DMS53 (cell line): ENCODE results near the gene TBC1D16.
"Not testable (repeated sequence)": the region's sequence is repeated elsewhere in the genome, so short reads cannot be mapped to it uniquely, and the experiment has no call there.

Experiments
- DNase-seq: peaks from one replicate; lab custom pipeline; 2025; lab: John Stamatoyannopoulos, UW

TBC1D16 gene

DNA sequence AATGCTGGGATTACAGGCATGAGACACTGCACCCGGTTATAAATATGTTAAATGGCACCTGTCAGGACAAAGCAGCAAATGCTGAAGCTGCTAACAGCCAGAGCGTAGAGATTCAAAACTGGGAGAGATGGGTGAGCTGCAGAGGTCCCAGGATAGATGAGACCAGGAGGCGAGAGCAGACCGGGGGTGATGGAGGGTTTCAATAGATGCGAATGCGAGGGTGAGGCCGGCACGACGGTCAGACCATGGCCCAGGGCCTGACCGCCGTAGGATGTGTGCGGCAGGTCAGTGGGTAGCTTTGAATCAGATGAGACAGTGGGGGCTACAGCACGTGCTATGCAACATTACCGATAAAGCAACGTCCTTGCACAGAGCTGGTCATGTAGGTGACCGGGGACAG lies 15.0 kb upstream of the TBC1D16 start:
- no peak for DNase-seq

DNA sequence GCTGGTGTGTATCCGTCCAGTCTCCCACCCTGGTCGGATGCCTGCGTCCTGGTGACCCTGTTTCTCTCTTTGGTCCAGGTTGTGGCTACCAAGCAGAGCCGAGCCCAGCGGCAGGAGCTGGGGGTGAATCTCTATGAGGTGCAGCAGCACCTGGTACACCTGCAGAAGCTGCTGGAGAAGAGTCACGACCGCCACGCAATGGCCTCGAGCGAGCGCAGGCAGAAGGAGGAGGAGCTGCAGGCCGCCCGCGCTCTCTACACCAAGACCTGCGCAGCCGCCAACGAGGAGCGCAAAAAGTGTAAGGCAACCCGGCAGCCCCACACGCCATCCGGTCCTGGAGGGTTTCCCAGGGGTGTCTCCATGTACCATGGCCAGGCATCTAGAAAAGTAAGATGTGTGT lies 14.3 kb upstream of the TBC1D16 start:
- no peak for DNase-seq

DNA sequence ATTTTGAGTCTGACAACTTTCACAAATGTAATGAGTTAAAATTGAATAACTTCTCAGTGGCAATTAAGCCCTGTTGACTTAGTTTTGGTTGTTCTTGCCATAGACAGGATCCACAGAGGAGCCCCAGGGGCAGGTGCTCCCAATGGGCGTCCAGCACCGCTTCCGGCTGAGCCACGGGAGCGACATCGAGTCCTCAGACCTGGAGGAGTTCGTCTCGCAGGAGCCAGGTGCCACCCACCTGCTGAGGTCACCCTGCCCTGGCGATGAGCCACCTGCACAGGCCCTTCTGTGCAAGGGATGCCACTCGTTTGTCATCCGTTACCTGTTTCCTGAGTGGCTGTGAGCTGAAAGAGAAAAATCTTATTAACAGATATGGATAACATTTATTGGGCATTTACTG lies 11.5 kb upstream of the TBC1D16 start:
- peak; percentile 88 for DNase-seq

DNA sequence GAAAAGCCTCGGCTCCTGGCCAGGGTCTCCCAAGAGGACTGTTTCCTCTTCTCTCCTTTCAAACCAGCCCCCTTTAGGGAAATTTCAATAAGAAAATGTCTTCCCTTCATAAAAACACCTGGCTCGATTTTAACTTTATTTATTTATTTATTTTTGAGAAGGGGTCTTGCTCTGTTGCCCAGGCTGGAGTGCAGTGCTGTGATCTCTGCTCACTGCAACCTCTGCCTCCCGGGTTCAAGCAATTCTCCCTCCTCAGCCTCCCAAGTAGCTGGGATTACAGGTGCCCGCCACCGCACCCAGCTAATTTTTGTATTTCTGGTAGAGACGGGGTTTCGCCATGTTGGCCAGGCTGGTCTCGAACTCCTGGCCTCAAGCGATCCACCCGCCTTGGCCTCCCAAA lies 11.0 kb upstream of the TBC1D16 start:
- DNase-seq = not testable (repeated sequence)

DNA sequence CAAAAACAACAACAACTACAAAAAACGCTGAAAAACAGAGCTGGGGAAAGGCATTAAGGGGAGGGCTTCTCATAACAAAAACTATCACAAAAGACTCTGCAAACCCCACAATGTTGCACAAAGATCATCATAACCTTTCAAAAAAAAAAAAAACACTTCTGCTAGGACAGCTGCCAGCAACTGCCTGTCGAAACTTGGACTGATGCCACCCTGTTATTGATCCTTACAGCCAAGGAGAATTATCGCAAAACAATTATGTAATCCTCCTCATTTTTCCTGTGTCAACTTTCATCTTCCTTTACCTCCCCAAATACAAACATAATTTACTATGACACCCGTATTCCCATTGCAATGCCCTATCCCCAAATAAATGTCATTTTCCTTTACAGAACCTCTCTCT lies 10.0 kb upstream of the TBC1D16 start:
- DNase-seq = peak; percentile 61

DNA sequence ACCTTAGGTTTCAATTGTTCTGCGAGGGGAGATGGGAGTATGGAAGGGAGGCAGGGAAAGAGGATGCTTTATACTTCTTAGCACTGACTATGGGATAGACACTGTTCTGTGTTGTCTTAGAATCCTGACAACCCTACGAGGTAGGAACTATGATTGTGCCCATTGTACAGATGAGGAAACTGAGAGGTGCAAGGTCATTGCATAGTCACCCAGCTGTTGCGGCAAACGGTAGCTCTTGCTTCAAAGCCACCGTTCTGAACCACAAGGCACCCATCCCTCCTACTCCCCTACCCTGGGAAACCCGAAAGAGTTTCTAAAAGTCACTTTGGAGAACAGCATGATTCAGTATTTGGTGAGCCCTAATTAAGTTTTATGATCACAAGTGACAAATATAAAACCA lies 8.3 kb upstream of the TBC1D16 start:
- DNase-seq = no peak

DNA sequence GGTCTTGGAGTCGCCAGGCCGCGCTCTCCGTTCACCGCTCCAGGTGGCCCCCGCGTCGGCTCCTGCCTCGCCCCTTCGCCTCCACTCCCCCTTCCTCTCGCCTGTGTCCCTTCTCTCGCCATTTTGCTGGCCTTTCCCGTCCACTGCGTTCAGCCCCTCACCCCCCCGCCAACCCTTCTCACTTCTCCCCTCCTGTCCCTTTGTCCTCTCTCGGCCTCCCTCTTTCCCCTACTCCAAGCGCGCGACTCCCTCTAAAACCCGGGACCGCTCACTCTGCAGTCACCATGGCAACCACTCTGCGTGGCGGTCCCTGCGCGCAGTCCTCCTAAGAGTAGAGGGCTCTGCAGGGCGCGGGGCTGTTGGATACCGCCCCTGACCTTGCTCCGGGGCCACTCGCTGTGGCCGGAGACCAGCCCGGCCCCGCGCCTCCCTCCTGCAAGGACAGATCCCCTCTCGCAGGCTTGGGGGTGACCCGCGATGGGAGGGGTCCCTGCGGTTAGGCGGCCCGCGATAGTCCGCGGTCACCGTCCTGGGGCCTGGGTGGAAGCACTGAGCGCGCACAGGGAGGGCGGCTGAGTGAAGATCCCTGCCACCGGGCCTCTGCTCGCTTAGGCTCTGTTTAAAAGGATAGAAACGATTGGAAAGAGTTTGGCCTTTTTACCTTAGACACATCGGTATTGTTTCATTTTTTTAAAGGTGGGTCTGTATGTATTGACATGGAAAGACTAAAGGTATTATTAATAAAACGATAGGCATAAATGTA lies 1.2 kb upstream of the TBC1D16 start:
- peak; percentile 88 for DNase-seq

DNA sequence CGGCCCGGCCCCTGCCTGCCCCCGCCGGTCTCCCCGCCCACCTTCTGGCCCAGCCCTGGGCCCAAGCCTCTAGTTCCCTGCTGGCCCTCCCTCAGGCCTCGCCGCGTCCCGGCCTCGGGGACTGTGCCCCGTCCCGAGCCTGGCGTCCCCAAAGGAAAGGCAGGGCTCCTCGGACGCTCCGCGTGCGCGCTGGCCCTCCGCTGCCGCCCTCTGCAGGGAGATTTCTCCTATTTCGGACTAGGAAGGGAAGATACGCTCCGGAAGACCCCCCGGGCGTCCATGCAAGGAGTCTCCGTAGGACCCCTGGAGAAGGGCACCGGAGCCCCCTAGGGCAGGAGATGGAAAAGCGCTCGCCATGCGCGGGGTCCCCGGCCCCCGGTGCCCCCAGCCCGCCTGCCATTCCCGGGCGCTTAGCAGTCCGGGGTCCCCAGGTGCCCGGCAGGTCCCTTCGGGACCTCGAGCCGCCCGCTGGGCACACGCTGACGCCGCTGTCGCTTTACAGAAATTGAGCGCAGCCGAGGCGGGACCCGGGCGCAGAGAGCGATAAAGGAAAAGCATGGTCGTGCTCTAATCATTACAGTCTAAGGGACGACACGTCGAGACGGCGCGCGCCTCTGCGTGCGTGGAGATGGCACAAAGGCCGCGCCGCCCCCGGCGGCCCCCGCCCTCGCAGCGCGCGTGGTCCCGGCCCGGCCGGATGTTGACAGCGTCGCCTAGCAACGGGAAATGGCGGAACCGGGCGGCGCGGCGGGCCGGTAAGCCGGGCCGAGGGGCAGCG lies 454 bp upstream of the TBC1D16 start, which contains the start of gene CCDC40:
Gene CCDC40, plus strand, starts transcription at position 706 of the 778 bp plus-strand sequence. Its CDS starts 21 bp downstream, at position 727.
- DNase-seq = peak; percentile 96

DNA sequence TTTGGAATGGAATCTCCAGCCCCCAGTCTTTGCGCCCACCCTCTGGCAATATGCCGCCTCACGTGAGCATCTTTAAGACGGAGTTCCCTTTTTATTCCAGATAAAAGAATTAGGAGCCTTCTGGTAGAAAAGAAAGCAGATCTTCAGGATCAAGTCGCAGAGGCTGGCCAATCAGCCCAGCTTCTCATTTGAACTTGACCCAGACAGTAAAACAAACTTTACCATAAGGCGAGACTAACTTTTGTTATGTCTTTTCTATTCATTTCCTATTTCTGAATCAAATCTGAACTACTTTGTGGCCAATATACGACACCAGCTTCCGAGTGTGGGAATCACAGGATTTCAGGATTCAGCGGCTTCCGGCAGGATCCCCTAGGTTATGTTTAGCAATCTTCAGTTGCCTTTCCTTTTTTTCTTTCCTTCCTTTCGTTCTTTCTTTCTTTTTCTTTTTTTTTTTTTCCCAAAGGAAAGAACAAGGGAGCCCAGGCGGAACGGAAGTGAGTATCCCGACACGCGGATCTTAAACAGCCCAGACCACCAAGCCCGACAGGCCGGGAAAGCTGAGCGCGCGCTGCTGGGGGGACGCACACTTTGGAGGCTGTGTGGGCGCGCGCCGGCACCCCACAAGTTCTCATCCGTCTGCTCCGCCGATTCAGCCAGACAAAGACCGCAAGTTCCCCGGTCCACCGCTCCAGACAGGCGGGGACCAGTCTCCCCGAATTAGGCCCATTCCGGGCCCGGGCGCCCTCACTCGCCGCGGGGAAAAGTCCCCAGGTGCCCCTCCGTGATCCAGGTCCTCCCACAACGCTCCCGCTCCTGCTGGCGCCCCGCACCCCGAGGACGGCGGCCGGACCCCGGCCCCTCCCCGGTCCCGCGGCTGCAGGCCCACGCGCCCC lies 633 bp downstream of the TBC1D16 start:
- DNase-seq = peak; percentile 57

DNA sequence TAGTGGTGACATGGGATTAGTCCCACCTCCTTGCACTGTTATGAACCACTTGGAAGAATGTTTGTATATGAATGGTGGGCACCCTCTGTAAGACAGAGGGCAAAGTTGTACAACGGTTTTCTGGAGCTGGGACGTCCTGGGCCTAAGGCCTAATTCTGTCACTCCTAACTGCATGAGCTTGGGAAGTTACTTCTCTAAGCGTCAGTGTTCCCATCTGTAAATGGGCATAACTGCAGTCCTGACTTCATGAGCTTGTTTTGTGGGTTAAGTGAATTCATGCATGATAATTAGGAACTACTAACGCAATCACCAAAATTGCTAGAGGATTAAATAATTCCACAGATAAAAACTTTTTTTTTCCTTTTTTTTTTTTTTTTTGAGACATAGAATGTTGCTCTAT lies 1.8 kb downstream of the TBC1D16 start:
- no peak for DNase-seq

DNA sequence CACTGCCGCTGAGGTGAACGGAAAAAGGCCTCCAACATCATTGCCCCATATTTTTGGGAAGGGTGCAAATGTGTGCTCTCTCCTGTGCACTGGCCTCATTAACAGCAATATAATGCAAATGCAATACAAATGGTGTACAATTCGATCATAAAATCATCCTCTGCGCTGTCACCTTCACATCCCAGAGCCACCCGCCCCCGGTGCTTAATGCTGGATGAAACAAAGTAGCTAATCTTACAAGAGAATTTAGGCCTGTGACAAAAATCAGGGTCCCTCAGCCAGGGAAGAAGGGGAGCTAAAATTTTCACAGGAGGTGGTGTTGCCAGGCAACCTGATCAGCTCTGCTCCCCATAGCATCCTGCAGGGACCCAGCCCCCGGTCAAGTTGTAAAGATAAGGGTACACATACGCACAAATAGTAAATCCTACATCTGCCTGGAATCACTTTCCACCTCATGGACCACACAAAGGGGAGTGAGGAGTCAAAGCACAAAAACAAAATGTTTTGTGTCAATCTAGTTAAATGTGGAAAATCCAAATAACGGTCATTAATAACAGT lies 3.0 kb downstream of the TBC1D16 start:
- DNase-seq = no peak

DNA sequence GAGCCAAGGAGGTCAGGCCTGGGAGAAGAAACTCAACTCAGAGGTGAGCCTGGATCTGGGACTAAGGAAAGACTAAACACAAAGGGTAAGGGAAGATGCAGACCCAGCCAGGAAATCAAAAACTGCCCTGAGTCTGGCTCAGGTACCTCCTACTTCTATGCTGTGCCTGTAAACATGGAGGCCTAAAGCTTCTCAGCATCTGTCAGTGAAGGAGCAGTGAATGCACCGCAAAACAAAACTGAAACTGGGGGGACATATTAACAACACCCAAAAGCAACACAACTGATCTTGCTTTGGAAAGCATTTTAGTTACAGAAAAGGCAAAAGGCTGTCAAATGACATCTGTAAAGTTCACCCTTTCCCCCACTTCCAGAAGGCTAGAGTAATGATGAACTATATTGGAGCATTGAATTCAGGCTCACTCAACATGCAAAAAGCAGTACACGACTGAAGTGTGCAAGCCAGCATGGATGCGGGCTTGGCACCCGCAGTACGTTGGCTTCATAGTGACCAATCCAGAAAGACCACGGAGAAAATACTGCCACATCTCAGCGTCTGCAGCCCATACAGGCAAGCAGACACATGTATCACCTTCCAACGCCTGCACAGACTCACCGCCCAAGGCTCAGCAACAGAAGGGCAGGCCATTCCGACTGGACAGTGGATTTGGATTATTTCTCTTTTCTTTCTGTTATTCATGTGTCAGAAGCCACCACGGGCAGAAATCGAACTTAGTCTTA lies 3.8 kb downstream of the TBC1D16 start:
- peak; percentile 37 for DNase-seq

DNA sequence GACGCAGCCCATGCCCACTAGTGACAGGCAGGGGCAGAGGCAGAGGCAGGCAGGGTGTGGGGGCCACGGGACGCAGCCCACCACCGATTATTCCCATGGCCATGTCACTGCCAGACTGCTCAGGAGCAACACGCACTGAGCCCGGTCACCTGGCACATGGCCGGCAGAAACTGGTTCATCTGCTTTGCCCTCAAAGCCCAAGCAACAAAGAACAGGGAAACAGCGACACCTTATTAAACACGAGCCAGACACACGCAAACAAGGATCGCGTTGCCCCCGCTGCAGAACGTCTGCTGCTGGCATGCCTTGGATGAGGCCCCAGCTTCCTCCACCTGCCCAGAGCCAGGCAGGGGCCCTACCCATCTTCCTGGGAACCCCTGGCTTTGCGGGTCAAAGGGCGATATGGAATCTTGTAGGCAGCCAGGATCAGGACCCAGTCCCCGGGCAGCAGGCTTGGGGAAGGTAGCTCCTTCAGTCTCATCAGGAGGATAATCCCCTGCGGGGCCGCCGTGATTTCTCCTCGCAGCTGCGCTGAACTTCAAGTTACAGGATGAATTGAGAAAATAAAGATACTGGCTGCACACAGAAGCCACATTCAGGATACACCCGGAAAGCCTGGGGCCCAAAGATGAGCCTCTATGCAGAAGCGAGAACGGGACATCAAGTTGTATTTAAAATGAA lies 4.8 kb downstream of the TBC1D16 start:
- DNase-seq = peak; percentile 97

DNA sequence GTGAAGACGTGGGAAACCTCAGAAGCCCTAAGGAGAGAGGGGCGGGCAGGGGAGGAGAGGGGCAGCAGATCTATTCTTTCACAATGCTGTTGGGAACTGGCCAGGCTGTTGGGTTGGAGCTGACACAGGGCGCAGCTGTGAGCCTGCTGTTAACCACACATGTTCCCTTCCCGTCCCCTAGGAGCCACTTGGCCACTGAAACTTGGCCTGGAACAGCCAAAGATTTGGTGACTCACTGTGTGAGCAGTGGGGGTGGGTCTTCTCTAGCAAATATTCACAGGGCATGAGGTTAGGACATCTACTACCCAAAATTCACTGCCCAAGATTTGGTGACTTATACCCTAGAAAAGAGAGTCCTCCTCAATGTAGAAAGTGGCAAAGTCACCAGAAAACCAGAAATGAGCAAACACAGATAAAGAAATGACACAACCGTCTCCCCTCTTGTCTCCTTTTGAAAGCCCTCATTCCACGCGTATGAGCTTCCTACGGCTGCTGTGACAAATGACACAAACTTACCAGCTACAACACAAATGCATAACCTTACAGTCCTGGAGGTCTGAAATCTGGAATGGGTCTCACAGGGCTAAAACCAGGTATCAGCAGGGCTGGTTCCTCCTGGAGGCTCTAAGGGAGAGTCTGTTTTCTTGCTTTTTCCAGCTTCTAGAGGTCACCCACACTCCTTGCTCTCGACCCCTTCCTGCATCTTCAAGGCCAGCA lies 6.3 kb downstream of the TBC1D16 start:
- peak; percentile 35 for DNase-seq

DNA sequence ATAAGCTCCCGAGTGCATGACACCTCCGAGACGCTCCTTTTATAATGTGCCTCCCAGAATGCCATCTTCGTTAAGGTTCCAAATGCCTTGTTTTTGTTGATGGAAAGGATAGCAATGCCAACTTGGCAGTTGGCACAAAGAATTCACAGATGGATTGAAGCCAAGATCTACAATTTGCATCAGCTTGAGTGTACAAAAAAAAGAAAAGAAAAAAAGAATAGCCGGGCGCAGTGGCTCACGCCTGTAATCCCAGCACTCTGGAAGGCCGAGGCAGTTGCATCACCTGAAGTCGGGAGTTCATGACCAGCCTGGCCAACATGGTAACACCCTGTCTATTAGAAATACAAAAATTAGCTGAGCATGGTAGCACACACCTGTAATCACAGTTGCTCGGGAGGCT lies 7.6 kb downstream of the TBC1D16 start:
- DNase-seq = no peak

DNA sequence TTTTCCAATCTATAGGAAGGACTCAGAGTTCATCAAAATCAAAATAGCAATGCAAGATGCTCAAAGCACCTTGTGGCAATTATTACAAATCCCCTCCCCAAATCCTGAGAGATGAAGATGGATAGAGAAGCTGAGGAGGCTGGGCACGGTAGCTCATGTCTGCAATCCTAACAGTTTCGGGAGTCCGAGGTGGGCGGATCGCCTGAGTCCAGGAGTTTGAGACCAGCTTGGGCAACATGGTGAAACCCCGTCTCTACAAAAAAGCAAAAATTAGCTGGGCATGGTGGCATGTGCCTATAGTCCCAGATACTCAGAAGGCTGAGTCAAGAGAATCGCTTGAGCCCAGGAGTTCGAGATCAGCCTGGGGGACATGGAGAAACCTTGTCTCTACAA lies 8.6 kb downstream of the TBC1D16 start:
- no peak for DNase-seq

DNA sequence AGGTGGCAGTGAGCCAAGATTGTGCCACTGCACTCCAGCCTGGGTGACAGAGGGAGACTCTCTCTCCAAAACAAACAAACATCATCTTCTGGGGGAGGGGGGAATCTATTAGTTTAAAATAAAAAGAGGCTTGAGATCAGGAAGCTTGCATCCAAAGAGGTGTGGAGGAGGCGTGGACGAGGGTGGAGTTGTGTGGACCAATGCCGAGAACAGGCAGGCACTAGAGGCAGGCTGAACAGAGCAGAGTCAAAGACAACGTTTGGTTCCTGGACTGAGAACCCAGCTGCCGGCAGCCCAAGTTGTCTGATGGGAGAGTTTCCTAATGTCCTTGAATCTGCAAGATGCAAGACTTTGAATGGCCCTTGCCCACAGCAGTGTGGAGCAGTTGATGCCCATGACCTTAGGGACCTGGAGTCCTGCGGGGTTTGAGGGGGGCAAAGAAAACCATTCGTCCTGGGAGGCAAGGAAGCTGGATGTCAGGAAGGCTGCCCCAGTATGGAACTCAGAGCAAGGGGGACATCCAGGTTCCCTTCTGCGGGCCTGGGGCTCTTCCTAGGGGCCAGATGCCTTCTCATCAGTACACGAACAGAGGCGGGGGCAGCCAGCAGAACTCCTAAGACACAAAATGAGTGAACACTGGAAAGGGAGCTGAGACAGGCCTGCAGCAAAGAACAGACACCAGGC lies 9.2 kb downstream of the TBC1D16 start:
- DNase-seq = peak; percentile 68

DNA sequence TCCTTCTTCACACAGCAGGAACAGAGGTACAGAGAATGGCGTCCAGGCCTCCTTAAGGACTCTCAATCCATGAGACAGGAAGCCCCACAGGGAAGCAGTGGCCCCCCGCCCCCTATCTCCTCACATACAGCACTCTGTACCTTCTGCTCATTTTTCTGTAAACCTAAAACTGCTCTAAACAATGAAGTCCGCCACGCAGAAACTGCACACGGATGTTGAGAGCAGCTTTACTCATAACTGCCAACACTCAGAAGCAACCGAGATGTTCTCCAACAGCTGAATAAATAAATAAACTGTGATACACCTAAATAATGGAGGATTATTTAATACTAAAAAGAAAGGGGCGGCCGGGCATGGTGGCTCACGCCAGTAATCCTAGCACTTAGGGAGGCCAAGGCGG lies 9.9 kb downstream of the TBC1D16 start:
- DNase-seq = peak; percentile 68

DNA sequence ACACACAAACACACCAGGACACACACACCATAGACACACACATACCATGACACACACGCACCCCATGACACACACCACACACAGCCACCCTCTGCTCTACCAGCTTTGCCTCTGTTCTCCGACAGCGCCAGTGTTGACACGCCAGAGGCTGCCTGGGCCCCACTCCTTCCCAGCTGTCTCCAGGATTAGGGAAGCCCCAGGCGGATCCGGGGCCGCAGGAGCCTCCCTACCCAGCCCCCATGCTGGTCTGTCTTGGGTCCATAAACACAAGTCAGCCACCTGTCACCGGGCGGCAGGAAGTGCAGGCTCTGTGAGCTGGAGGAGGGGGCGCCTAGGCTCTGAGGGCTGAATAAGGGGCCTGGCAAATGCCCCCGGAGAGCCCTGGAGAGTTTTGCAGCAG lies 10.5 kb downstream of the TBC1D16 start:
- peak; percentile 86 for DNase-seq
